HUES64 (cell line): ENCODE results near the gene CLASP1.
"Not testable (repeated sequence)": the region's sequence is repeated elsewhere in the genome, so short reads cannot be mapped to it uniquely, and the experiment has no call there.

Experiments used
- H3K27ac ChIP-seq: 2 replicates; pipeline ENCODE4 v1.7.0; 2013; ENCODE audit warnings: low read depth, low read length, inconsistent platforms
- H3K27me3 ChIP-seq: 2 replicates; pipeline ENCODE4 v1.6.1; 2013; ENCODE audit warnings: mild to moderate bottlenecking, low read length; ENCODE audit not compliant: insufficient read depth
- H3K36me3 ChIP-seq: 2 replicates; pipeline ENCODE4 v1.6.1; 2013; ENCODE audit warnings: mild to moderate bottlenecking, low read length; ENCODE audit not compliant: insufficient read depth
- H3K4me1 ChIP-seq: 2 replicates; pipeline ENCODE4 v1.6.1; 2013; ENCODE audit warnings: mild to moderate bottlenecking, low read length, moderate library complexity; ENCODE audit not compliant: insufficient read depth
- H3K4me3 ChIP-seq: 2 replicates; pipeline ENCODE4 v1.5.1; 2013; ENCODE audit warnings: mild to moderate bottlenecking, low read length, moderate library complexity
- H3K9ac ChIP-seq: 2 replicates; pipeline ENCODE4 v1.6.1; 2013; ENCODE audit warnings: mild to moderate bottlenecking, low read depth, low read length
- H3K9me3 ChIP-seq: 2 replicates; pipeline ENCODE4 v1.6.1; 2013; ENCODE audit warnings: low read depth, low read length; ENCODE audit not compliant: insufficient read depth
- WGBS: fragments of 150-250, 120-280 bp; methylation state at CpG from one replicate; pipeline ENCODE4 v1.1.7; 2013; ENCODE audit warnings: missing lambda C conversion rate; 5-methylcytosine and 5-hydroxymethylcytosine counted together

Gene CLASP1

DNA sequence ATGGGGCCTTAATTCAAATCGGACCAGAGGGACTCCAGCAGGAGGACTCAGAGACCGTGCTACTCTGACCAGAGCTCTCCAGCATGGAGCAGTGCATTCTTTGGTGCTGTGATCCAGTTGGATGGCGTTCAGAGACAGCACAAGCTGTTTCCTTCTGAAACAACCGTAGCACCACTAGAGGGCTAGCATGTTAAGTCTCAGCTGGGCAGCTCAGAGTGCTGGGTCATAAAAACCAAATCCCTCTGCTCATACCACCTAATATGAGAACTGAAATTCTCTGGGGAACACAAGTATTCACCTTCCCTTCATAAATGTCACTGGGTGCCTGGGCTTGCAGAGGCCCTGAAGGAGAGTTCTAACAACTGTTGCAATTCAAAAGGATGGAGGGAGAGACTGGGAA is 266.5 kb downstream of the CLASP1 start:
- Histone ChIP-seq H3K36me3 (peaks cover 84% of the 10 kb centered on the region), H3K4me3 (no peak overlapping the region), H3K27me3 (no peaks in the 10 kb centered on the region), H3K27ac (no peak overlapping the region), H3K9ac (no peak overlapping the region), H3K4me1 (no peaks in the 10 kb centered on the region), H3K9me3 (no peaks in the 10 kb centered on the region)
- 87% methylated on average over 4 of the region's 4 CpGs for WGBS

- H3K9me3 ChIP-seq: no peaks in the 10 kb centered on the region
- no peak overlapping the region for H3K4me3 ChIP-seq
- H3K27me3 ChIP-seq: no peaks in the 10 kb centered on the region
- H3K4me1 ChIP-seq: no peaks in the 10 kb centered on the region
- WGBS: 93% methylated on average over 4 of the region's 5 CpGs
- peaks cover 70% of the 10 kb centered on the region for H3K36me3 ChIP-seq
- no peak overlapping the region for H3K27ac ChIP-seq
- H3K9ac ChIP-seq: no peak overlapping the region
Measured at GRCh38 chr2:121377646-121378045, 271.6 kb downstream of the CLASP1 start.

DNA sequence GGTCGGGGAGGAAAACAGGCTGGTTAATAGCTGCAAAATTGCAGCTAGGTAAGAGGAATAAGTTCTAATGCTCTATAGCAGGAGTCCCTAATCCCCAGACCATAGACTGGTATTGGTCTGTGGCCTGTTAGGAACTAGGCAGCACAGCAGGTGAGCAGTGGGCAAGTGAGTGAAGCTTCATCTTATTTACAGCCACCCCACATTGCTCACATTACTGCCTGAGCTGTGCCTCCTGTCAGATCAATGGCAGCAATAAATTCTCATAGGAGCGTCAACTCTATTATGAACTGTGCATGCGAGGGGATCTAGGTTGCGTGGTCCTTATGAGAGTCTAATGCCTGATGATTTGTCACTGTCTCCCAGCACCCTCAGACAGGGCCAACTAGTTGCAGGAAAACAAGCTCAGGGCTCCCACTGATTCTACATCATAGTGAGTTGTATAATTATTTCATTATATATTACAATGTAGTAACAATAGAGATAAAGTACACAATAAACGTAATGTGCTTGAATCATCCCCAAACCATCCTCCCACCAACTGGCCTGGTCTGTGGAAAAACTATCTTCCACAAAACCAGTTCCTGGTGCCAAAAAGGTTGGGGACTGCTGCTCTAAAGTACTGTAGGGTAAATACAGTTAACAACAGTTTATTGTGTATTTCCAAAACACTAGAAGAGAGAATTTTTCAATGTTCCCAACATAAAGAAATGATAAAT is 272.6 kb downstream of the CLASP1 start:
- Histone ChIP-seq H3K27me3 (no peaks in the 10 kb centered on the region), H3K4me1 (no peaks in the 10 kb centered on the region), H3K9me3 (no peaks in the 10 kb centered on the region), H3K36me3 (peaks cover 69% of the 10 kb centered on the region), H3K9ac (no peak overlapping the region), H3K27ac (no peak overlapping the region), H3K4me3 (no peak overlapping the region)
- 96% methylated on average over 5 of the region's 5 CpGs for WGBS

DNA sequence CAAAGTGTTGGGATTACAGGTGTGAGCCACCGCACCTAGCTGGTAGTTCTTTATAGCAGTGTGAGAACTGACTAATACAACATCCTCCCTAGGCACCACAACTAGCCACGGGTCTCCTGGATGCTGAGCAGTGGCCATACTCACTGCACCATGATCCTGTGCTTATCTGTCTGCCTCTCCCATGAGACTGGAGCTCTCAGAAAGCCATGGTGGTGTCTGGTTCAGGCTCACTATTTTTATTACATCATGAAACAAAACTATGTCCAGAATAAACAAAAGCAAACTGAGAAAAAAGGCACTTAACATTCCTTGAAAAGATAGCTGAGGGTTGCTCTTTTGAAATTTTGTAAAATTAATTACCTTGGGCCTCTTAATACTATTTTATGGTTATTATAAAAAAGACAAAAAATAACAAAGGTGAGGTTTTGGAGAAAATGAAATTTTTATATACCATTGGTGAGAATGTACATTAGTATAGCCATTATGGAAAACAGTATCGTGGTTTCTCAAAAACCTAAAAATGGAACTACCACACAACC is 273.6 kb downstream of the CLASP1 start:
- Histone ChIP-seq H3K4me3 (no peak overlapping the region), H3K36me3 (peaks cover 61% of the 10 kb centered on the region), H3K9ac (no peak overlapping the region), H3K9me3 (no peaks in the 10 kb centered on the region), H3K4me1 (no peaks in the 10 kb centered on the region), H3K27me3 (no peaks in the 10 kb centered on the region), H3K27ac (no peak overlapping the region)
- 93% methylated on average over 3 of the region's 3 CpGs for WGBS

- not testable (repeated sequence) for H3K9me3 ChIP-seq, H3K4me3 ChIP-seq, H3K9ac ChIP-seq, H3K27ac ChIP-seq, H3K4me1 ChIP-seq, H3K27me3 ChIP-seq
- peaks cover 57% of the 10 kb centered on the region for H3K36me3 ChIP-seq
- WGBS: 81% methylated on average over 5 of the region's 5 CpGs
Measured at GRCh38 chr2:121374412-121375075, 274.7 kb downstream of the CLASP1 start.

- Histone ChIP-seq H3K27ac (no peak overlapping the region), H3K4me1 (no peaks in the 10 kb centered on the region), H3K9ac (no peak overlapping the region), H3K9me3 (no peaks in the 10 kb centered on the region), H3K27me3 (no peaks in the 10 kb centered on the region), H3K36me3 (peaks cover 48% of the 10 kb centered on the region), H3K4me3 (no peak overlapping the region)
- WGBS: 94% methylated on average over 7 of the region's 7 CpGs
Measured at GRCh38 chr2:121372721-121373353, 276.4 kb downstream of the CLASP1 start.

- Histone ChIP-seq H3K27ac (no peak overlapping the region), H3K4me3 (no peak overlapping the region), H3K27me3 (no peaks in the 10 kb centered on the region), H3K36me3 (peaks cover 48% of the 10 kb centered on the region), H3K9me3 (no peaks in the 10 kb centered on the region), H3K4me1 (no peaks in the 10 kb centered on the region), H3K9ac (no peak overlapping the region)
Measured at GRCh38 chr2:121372082-121372481, 277.2 kb downstream of the CLASP1 start.

DNA sequence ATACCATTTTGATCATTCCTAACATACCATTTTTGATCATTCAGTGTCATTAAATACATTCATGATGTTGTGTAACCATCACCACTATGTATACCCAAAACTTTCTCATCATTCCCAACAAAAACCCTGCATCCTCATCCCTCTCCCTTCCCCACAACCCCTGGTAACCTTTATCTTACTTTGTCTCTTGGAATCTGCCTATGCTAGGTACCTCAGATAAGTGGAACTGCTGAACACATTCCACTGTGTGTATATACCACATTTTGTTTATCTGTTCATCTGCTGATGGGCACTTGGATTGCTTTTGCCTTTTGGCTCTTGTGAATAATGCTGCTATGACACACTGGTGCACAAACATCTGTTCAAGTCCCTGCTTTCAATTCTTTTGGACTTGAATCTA is 280.4 kb downstream of the CLASP1 start:
- no peak overlapping the region for H3K27ac ChIP-seq
- peaks cover 54% of the 10 kb centered on the region for H3K36me3 ChIP-seq
- no peak overlapping the region for H3K4me3 ChIP-seq
- no peaks in the 10 kb centered on the region for H3K9me3 ChIP-seq
- no peaks in the 10 kb centered on the region for H3K4me1 ChIP-seq
- no peaks in the 10 kb centered on the region for H3K27me3 ChIP-seq
- H3K9ac ChIP-seq: no peak overlapping the region

- Histone ChIP-seq H3K9ac (no peak overlapping the region), H3K9me3 (no peaks in the 10 kb centered on the region), H3K36me3 (peaks cover 61% of the 10 kb centered on the region), H3K4me1 (no peaks in the 10 kb centered on the region), H3K27me3 (no peaks in the 10 kb centered on the region), H3K4me3 (no peak overlapping the region), H3K27ac (no peak overlapping the region)
- 96% methylated on average over 7 of the region's 7 CpGs for WGBS
Measured at GRCh38 chr2:121368155-121368554, 281.1 kb downstream of the CLASP1 start.

DNA sequence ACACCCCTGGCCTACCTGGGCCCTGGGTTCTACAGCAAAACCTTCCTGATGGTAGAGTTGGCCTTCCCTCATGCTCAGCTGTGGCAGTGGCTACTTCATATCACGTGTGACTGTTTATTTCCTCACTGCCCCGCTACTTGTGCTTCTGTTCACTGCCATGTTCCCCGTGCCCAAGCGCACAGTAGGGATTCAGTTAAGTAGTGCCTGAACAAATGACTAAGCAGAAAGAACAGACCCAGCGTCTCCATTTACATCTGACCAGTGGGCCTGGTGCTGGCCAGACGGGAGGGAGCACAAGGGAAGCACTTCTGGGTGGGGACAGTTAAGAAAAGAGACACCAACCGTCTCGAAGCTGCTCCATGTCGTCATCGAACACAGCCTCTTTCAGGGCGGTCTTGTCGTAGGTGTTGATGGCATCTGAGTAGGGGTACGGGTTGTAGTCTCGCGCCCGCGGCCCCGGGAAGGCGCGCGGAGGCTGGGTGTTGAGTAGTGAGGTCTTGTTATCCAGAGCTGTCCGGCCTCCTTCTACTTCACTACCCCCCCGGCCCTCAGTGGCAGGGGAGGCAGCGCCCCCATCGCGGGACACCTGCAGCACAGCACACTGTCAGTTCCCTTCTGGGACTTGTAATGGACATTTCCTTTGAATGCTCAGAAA is 281.9 kb downstream of the CLASP1 start:
- no peaks in the 10 kb centered on the region for H3K4me1 ChIP-seq
- peaks cover 67% of the 10 kb centered on the region for H3K36me3 ChIP-seq
- no peaks in the 10 kb centered on the region for H3K9me3 ChIP-seq
- H3K9ac ChIP-seq: no peak overlapping the region
- no peak overlapping the region for H3K4me3 ChIP-seq
- no peak overlapping the region for H3K27ac ChIP-seq
- H3K27me3 ChIP-seq: no peaks in the 10 kb centered on the region
- WGBS: 94% methylated on average over 25 of the region's 26 CpGs

GRCh38 chr2:121366040-121366439 is 283.2 kb downstream of the CLASP1 start:
- Histone ChIP-seq H3K4me3 (no peak overlapping the region), H3K9me3 (no peaks in the 10 kb centered on the region), H3K27me3 (no peaks in the 10 kb centered on the region), H3K9ac (no peak overlapping the region), H3K36me3 (peaks cover 71% of the 10 kb centered on the region), H3K4me1 (no peaks in the 10 kb centered on the region), H3K27ac (no peak overlapping the region)
